C4-2B (cell line): Measurements from ENCODE around the gene CYTIP.

Experiments
- ZFX ChIP-seq: fragments of 450-650 bp; IDR thresholded peaks from 2 replicates; pipeline ENCODE4 v1.6.1; 2017
- TF ChIP-seq, protein P1 (sequence below): fragments of 450-650 bp; conservative IDR thresholded peaks from 2 replicates; pipeline ENCODE4 v1.5.1; 2017; ENCODE audit warnings: mild to moderate bottlenecking

- TF ChIP-seq, protein P1, sequence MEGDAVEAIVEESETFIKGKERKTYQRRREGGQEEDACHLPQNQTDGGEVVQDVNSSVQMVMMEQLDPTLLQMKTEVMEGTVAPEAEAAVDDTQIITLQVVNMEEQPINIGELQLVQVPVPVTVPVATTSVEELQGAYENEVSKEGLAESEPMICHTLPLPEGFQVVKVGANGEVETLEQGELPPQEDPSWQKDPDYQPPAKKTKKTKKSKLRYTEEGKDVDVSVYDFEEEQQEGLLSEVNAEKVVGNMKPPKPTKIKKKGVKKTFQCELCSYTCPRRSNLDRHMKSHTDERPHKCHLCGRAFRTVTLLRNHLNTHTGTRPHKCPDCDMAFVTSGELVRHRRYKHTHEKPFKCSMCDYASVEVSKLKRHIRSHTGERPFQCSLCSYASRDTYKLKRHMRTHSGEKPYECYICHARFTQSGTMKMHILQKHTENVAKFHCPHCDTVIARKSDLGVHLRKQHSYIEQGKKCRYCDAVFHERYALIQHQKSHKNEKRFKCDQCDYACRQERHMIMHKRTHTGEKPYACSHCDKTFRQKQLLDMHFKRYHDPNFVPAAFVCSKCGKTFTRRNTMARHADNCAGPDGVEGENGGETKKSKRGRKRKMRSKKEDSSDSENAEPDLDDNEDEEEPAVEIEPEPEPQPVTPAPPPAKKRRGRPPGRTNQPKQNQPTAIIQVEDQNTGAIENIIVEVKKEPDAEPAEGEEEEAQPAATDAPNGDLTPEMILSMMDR, result no peak
- no peak for TF ChIP-seq ZFX
These were observed 25.6 kb downstream of the CYTIP start for GRCh38 chr2:157418239-157418641.
